Stimulated activated naive CD8-positive, alpha-beta T cell treated with anti-CD3 and anti-CD28 coated beads, Interleukin-15, Interleukin-2, amounts not matched to agents 100 ng/mL and 50 ng/mL, for 24 hours (primary cell): ENCODE results near the gene OTOP2.
A peak's percentile ranks its signal among the peaks of the same experiment; 100 is the strongest.
"Not testable (repeated sequence)": the region's sequence is repeated elsewhere in the genome, so short reads cannot be mapped to it uniquely, and the experiment has no call there.

Experiments
- H3K27ac Mint-ChIP-seq: one replicate; pipeline ENCODE4 v1.8.0; 2021; ENCODE audit warnings: mild to moderate bottlenecking, mixed read lengths
- H3K27me3 Mint-ChIP-seq: one replicate; pipeline ENCODE4 v1.8.0; 2021; ENCODE audit warnings: mixed read lengths
- H3K36me3 Mint-ChIP-seq: one replicate; pipeline ENCODE4 v1.8.0; 2021; ENCODE audit warnings: low read depth, mixed read lengths
- H3K4me1 Mint-ChIP-seq: one replicate; pipeline ENCODE4 v1.8.0; 2021; ENCODE audit warnings: low read depth, mixed read lengths
- H3K4me3 Mint-ChIP-seq: one replicate; pipeline ENCODE4 v1.8.0; 2021; ENCODE audit warnings: mild to moderate bottlenecking, mixed read lengths
- H3K9me3 Mint-ChIP-seq: one replicate; pipeline ENCODE4 v1.8.0; 2021; ENCODE audit warnings: mixed read lengths

Gene OTOP2

DNA sequence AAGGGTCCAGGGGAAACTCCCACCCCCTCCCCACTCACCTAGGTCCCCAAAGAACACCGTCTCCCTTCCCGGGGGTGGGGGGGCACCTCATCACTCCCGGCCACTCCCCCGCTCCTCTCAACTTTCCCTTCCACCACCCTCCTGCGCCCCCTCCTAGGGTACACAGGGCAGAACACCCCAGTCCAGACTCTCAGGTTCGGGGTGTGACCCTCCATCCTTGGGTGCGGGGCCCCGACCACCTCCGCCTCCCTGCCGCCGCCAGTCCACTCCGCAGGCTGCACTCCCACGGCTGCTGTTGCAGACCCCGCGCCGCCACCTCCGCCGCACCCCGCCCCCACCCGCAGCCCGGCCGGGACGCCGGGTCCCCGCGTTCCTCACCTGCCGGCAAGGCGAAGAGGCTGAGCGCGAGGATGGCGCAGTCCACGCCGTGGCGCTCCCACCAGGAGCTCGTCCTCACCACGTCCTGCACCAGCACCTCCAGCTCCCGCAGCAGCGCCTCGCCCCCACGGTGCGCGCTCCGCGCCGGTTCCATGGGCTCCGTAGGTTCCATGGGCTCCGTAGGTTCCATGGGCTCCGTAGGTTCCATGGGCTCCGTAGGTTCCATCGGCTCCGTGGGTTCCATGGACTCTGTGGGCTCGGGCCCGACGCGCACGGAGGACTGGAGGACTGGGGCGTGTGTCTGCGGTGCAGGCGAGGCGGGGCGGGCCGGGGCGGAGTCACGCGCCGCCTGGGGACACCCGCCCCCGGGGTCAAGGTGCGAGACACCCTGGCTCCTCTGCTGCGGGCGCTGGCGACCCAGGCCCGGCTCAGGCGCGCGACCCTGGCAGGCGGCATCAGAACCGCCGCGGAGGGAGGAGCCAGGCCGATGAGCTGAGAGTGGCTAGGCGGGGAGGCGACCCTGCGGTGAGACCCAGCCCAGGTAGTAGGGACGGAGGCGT, 30.8 kb upstream of the OTOP2 start, which contains the start of gene FADS6:
Gene FADS6, minus strand, starts transcription at position 660 of the 938 bp plus-strand sequence. Its CDS starts 38 bp downstream, at position 622.
- Mint-ChIP-seq H3K4me3 (peak within 1 kb of the TSS; percentile 47), H3K27ac (no peak within 1 kb of the TSS), H3K9me3 (no peaks in the 10 kb centered on the region), H3K4me1 (peaks cover 3% of the 10 kb centered on the region), H3K36me3 (no peaks in the 10 kb centered on the region), H3K27me3 (peaks cover 42% of the 10 kb centered on the region)

GRCh38 chr17:74893936-74894671, 30.0 kb upstream of the OTOP2 start:
- H3K9me3 Mint-ChIP-seq, result no peaks in the 10 kb centered on the region
- no peaks in the 10 kb centered on the region for H3K36me3 Mint-ChIP-seq
- H3K27ac Mint-ChIP-seq, result no peak overlapping the region
- peaks cover 3% of the 10 kb centered on the region for H3K4me1 Mint-ChIP-seq
- peaks cover 42% of the 10 kb centered on the region for H3K27me3 Mint-ChIP-seq
- peak overlapping the region; percentile 47 for H3K4me3 Mint-ChIP-seq

DNA sequence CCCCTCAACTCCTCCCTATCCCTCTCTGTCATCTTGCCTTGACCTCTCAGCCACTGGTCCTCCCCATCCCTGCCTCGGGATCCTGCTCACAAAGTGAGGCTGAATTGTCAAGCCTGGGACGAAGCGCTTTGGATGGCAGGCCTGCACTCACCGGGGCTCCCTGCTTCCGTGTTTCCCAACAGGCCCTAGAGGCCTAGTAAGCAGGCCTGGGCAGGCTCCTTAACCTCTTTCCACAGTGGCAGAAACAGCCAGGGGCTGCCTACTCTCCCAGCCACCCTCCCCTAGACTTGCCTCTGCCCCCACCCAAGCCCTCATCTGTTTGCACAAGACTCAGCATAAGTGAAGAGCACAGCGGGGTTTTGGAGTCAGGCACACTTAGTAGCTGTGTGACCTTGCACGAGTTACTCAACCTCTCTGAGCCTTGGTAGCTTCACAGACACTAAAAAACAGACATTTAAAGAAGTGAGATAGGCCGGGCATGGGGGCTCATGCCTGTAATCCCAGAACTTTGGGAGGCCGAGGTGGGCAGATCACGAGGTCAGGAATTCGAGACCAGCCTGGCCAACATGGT, 25.6 kb upstream of the OTOP2 start:
- Mint-ChIP-seq H3K27ac (no peak overlapping the region), H3K4me1 (peaks cover 3% of the 10 kb centered on the region), H3K27me3 (peaks cover 39% of the 10 kb centered on the region), H3K4me3 (no peak overlapping the region), H3K36me3 (no peaks in the 10 kb centered on the region), H3K9me3 (no peaks in the 10 kb centered on the region)

DNA sequence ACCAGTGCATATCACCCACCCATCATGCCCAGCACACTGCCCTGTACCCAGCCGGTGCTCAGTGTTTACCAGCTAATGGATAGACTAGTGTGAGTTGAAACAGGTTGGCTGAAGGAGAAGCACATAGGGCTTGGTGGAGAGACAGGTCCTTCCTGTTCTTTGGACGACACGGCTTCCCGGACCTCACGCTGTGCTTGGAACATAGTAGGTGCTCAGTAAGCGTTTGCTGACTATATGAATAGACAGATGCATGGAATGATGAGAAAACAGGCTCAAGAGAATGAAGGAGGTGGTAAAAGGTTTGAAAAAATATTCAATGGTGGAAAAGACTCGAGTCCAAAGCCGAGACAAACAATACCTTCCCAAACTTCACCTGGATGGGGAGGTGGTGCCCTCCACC, 23.9 kb upstream of the OTOP2 start:
- Mint-ChIP-seq H3K36me3 (no peaks in the 10 kb centered on the region), H3K9me3 (no peaks in the 10 kb centered on the region), H3K27me3 (peaks cover 26% of the 10 kb centered on the region), H3K4me3 (no peak overlapping the region), H3K4me1 (no peaks in the 10 kb centered on the region), H3K27ac (no peak overlapping the region)

- Mint-ChIP-seq H3K27me3 (peaks cover 17% of the 10 kb centered on the region), H3K4me3 (no peak overlapping the region), H3K36me3 (no peaks in the 10 kb centered on the region), H3K4me1 (no peaks in the 10 kb centered on the region), H3K9me3 (no peaks in the 10 kb centered on the region), H3K27ac (no peak overlapping the region)
Measured at GRCh38 chr17:74901353-74902135, 22.5 kb upstream of the OTOP2 start.

DNA sequence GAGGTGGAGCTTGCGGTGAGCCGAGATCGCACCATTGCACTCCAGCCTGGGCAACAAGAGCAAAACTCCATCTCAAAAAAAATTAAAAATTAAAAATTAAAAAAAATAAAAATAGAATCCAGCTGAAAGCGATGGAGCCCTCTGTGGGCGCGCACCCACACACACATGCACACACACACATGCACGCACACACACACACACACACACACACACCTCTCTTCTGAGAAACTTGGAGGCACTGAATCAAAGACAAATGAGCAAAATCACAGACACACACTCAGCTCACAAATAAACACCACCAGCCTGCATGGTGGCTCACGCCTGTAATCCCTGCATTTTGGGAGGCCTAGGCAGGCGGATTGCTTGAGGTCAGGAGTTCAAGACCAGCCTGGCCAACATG, 21.0 kb upstream of the OTOP2 start:
- no peaks in the 10 kb centered on the region for H3K4me1 Mint-ChIP-seq
- no peak overlapping the region for H3K4me3 Mint-ChIP-seq
- H3K27me3 Mint-ChIP-seq, result peaks cover 14% of the 10 kb centered on the region
- H3K36me3 Mint-ChIP-seq, result no peaks in the 10 kb centered on the region
- H3K9me3 Mint-ChIP-seq, result no peaks in the 10 kb centered on the region
- no peak overlapping the region for H3K27ac Mint-ChIP-seq

GRCh38 chr17:74903671-74904070, 20.4 kb upstream of the OTOP2 start:
- no peak overlapping the region for H3K27ac Mint-ChIP-seq
- no peak overlapping the region for H3K4me3 Mint-ChIP-seq
- no peaks in the 10 kb centered on the region for H3K36me3 Mint-ChIP-seq

DNA sequence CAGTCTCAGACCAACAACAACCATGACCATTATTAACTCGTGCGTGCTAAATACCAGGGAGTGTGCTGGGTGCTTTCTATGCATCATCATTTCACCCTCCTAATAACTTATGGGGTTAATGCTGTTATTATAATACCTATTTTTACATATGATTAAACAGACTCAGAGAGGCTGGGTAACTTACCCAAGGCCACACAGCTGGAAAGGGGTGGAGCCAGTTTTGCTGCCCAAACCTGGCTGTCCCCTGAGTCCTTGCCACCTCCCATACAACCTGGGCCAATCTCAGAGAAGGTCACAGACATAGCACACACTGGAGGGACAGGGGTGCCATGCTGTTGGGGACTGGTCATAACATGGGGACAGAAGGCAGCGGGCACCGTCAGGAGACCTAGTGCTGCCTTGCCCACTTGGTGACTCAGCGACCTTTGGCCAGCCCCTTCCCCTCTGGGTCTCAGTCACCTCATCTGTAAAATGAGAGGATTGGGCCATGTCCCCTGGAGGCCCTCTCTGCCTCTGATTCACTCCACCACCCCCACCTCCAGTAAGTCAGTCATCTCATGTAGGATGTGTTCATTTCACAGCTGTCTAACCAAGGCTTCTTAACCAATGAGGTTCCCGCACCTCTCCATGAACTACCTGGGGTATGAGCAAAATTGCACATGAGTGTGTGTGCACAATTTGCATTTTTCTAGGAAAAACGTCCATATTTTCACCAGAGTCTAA, 19.2 kb upstream of the OTOP2 start:
- Mint-ChIP-seq H3K27ac (no peak overlapping the region), H3K9me3 (no peaks in the 10 kb centered on the region), H3K27me3 (peaks cover 14% of the 10 kb centered on the region), H3K4me3 (no peak overlapping the region), H3K4me1 (no peaks in the 10 kb centered on the region), H3K36me3 (no peaks in the 10 kb centered on the region)

More at GRCh38 chr17:74903671-74904070, 20.4 kb upstream of the OTOP2 start:
- no peaks in the 10 kb centered on the region for H3K4me1 Mint-ChIP-seq
- peaks cover 14% of the 10 kb centered on the region for H3K27me3 Mint-ChIP-seq
- H3K9me3 Mint-ChIP-seq, result no peaks in the 10 kb centered on the region

- not testable (repeated sequence) for H3K4me1 Mint-ChIP-seq, H3K27ac Mint-ChIP-seq, H3K4me3 Mint-ChIP-seq, H3K9me3 Mint-ChIP-seq, H3K36me3 Mint-ChIP-seq
- peaks cover 11% of the 10 kb centered on the region for H3K27me3 Mint-ChIP-seq
Measured at GRCh38 chr17:74906214-74906793, 17.8 kb upstream of the OTOP2 start.

- Mint-ChIP-seq H3K27ac (no peak overlapping the region), H3K4me1 (no peaks in the 10 kb centered on the region), H3K27me3 (peaks cover 6% of the 10 kb centered on the region), H3K9me3 (no peaks in the 10 kb centered on the region), H3K4me3 (no peak overlapping the region), H3K36me3 (no peaks in the 10 kb centered on the region)
Measured at GRCh38 chr17:74907012-74907411, 17.1 kb upstream of the OTOP2 start.

DNA sequence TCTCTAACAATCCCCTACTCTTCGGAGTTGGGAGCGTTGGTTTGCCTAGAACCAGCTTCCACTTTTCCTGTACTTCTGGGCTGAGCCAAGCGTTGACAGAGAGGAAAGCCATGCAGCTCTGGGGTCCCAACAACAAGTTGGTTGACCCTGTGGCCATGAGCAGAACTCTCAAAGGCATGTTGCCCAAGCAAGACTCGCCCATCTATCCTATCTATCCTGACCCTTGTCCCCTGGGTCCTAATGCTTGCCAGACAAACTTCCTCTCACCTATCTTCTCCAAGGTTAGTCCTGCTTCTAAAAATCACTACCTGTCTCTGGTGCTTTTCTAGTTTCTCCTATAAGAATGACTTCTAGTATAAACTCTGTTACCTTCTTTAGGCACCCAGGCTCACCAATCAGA, 15.0 kb upstream of the OTOP2 start:
- H3K4me3 Mint-ChIP-seq, H3K9me3 Mint-ChIP-seq, H3K36me3 Mint-ChIP-seq, H3K4me1 Mint-ChIP-seq, H3K27me3 Mint-ChIP-seq, H3K27ac Mint-ChIP-seq: not testable (repeated sequence)

- not testable (repeated sequence) for H3K4me3 Mint-ChIP-seq, H3K9me3 Mint-ChIP-seq, H3K27me3 Mint-ChIP-seq, H3K36me3 Mint-ChIP-seq, H3K27ac Mint-ChIP-seq, H3K4me1 Mint-ChIP-seq
Measured at GRCh38 chr17:74911423-74911822, 12.7 kb upstream of the OTOP2 start.

DNA sequence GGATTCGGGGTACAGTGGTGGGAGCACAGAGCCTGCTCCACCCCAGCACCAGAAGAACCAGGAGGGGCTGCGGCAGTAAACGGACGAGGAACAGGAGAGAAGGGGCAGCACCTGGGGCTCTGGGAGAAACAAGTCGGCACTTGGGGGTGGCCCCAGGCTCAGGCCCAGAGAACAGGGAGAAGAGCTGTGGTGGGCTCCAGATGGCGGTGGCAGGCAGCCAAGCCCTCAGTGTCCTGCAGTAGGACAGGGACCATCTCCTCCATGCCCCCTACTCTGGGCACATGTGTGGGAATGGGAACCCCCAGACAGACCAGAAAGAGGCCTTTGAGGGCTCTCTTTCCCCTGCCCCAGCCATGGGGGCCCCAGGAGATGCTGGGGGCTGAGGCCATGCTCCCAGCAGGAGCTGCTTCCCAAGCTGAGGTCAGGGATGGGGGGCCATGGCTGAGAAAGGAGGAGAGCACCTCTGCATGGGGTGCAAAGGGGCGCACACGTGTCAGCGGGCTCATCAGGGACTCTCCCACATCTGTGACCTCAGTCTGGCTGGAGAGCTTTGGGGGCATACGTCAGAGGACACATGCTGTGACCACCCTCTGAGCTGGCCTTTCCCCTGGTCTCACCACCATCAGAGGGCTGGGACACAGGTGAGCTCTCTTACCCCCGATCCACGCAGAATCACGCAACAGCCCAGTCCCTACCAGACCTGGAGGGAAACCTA, 7.8 kb upstream of the OTOP2 start:
- Mint-ChIP-seq H3K36me3 (no peaks in the 10 kb centered on the region), H3K9me3 (no peaks in the 10 kb centered on the region), H3K4me3 (no peak overlapping the region), H3K27me3 (peaks cover 14% of the 10 kb centered on the region), H3K4me1 (no peaks in the 10 kb centered on the region), H3K27ac (no peak overlapping the region)
